GM10248 (cell line): ENCODE results near the gene NSD2.

ENCODE experiments used
- CTCF ChIA-PET: fragments of 300-600 bp; sonication (Branson Sonifier 250); formaldehyde crosslinking; extraction: SDS; loops from one replicate; lab custom pipeline; 2021; ENCODE audit warnings: antibody characterized with exemption; lab: Yijun Ruan, JAX
- POLR2A ChIA-PET: fragments of 350-650 bp; sonication (Branson Sonifier 250); formaldehyde crosslinking; extraction: SDS; loops from one replicate; lab custom pipeline; 2020; ENCODE audit warnings: antibody characterized with exemption; lab: Yijun Ruan, JAX
- DNase-seq: peaks from one replicate; pipeline ENCODE4 v3.0.0; 2012; ENCODE audit errors: extremely low spot score
- CTCF ChIP-seq: IDR thresholded peaks from 2 replicates; pipeline ENCODE4 v1.5.1; 2012; ENCODE audit warnings: mild to moderate bottlenecking, low read depth; ENCODE audit errors: extremely low read depth, missing control alignments, control extremely low read depth

NSD2 gene

GRCh38 chr4:1938027-1938426, 66.8 kb downstream of the NSD2 start:
- no peak for DNase-seq
- POLR2A ChIA-PET: no interaction called here
- no peak for TF ChIP-seq CTCF
- CTCF ChIA-PET: no interaction called here

GRCh38 chr4:1939664-1940509, 68.7 kb downstream of the NSD2 start:
- POLR2A ChIA-PET: interaction anchor here (0.5 kb wide), 1 partner anchor 277 kb away, joined by 4 read pairs; no protein-coding TSS in a partner anchor
- no peak for TF ChIP-seq CTCF
- CTCF ChIA-PET: interaction anchor here (1.5 kb wide), 1 partner anchor 22 kb away, joined by 4 read pairs; no protein-coding TSS in a partner anchor
- DNase-seq: no peak

GRCh38 chr4:1940566-1940965, 69.4 kb downstream of the NSD2 start:
- no peak for TF ChIP-seq CTCF
- DNase-seq: no peak
- ChIA-PET CTCF (interaction anchor here (1.5 kb wide), 1 partner anchor 21 kb away, joined by 4 read pairs; no protein-coding TSS in a partner anchor), POLR2A (no interaction called here)

GRCh38 chr4:1943928-1944327, 72.7 kb downstream of the NSD2 start:
- CTCF ChIA-PET: no interaction called here

GRCh38 chr4:1945124-1945895, 74.1 kb downstream of the NSD2 start:
- TF ChIP-seq CTCF: no peak
- DNase-seq: no peak
- CTCF ChIA-PET: no interaction called here
- POLR2A ChIA-PET: no interaction called here

More at GRCh38 chr4:1943928-1944327, 72.7 kb downstream of the NSD2 start:
- no peak for TF ChIP-seq CTCF
- POLR2A ChIA-PET: no interaction called here
- DNase-seq: no peak

- ChIA-PET POLR2A (no interaction called here), CTCF (no interaction called here)
- TF ChIP-seq CTCF: no peak
These were observed 74.7 kb downstream of the NSD2 start for GRCh38 chr4:1945912-1946311.

More at GRCh38 chr4:1945912-1946311, 74.7 kb downstream of the NSD2 start:
- DNase-seq: no peak
